ENCODE results near the gene LRRC74A. TPM values are rescaled to one million over a fixed set of nuclear protein-coding genes. Genes with fewer than 3 reads are reported as not detected.

The LRRC74A gene
- total and polyA plus RNA-seq, 2 donors from 2014 or later = not detected

DNA sequence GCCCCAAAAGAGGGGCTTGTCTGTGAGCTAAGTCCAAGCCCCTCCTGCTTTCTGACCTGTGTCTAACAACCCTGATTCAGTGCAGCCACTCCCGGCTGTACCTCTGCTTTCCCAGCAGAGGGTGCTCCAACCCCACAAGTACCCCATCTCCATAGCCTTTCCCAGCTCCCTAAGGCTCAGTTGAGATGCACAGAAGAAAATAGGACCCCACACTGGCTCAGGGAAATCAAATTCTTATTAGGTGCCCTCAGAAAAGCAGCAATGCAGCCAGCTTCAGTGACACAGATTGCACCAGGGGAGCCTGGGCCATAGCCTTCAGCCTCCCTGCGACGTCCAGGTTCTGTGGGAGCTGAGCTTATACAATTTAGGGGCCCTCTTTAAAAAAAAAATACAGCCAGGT, 49.9 kb downstream of the LRRC74A start:
- H3K27ac ChIP-seq (ENCODE audit: low read depth in 2 of 2, low read length in 2 of 2) = no peak overlapping the region
- no peaks in the 10 kb centered on the region for H3K27me3 ChIP-seq (ENCODE audit: control insufficient read depth, insufficient read depth, low read length)
- no peaks in the 10 kb centered on the region for H3K9me3 ChIP-seq (ENCODE audit: control insufficient read depth in 2 of 3, insufficient read depth in 1 of 3, low read length in 3 of 3)
- H3K4me3 ChIP-seq (ENCODE audit: low read length in 3 of 3) = no peak overlapping the region
- H3K36me3 ChIP-seq (ENCODE audit: control insufficient read depth in 2 of 3, insufficient read depth in 3 of 3, low read length in 3 of 3) = no peaks in the 10 kb centered on the region
- TF ChIP-seq, protein P1, sequence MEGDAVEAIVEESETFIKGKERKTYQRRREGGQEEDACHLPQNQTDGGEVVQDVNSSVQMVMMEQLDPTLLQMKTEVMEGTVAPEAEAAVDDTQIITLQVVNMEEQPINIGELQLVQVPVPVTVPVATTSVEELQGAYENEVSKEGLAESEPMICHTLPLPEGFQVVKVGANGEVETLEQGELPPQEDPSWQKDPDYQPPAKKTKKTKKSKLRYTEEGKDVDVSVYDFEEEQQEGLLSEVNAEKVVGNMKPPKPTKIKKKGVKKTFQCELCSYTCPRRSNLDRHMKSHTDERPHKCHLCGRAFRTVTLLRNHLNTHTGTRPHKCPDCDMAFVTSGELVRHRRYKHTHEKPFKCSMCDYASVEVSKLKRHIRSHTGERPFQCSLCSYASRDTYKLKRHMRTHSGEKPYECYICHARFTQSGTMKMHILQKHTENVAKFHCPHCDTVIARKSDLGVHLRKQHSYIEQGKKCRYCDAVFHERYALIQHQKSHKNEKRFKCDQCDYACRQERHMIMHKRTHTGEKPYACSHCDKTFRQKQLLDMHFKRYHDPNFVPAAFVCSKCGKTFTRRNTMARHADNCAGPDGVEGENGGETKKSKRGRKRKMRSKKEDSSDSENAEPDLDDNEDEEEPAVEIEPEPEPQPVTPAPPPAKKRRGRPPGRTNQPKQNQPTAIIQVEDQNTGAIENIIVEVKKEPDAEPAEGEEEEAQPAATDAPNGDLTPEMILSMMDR (IDR thresholded peaks at IDR 0.05; ENCODE audit: borderline replicate concordance, extremely low read depth, insufficient read depth) = peak; percentile 94
- DNase-seq = peak in 4 of 5 donors; percentile 73 to 81 (median 78)
- no peak for FAIRE-seq
- H3K9ac ChIP-seq (ENCODE audit: low read length in 3 of 3) = no peak overlapping the region
- intact Hi-C loops (cut with DNase I) = loop anchor here (10.0 kb wide), 2 partner anchors 189 to 439 kb away; no protein-coding TSS in a partner anchor
- H3K4me1 ChIP-seq (ENCODE audit: control insufficient read depth in 2 of 3, insufficient read depth in 2 of 3, low read depth in 1 of 3, low read length in 3 of 3) = no peaks in the 10 kb centered on the region

DNA sequence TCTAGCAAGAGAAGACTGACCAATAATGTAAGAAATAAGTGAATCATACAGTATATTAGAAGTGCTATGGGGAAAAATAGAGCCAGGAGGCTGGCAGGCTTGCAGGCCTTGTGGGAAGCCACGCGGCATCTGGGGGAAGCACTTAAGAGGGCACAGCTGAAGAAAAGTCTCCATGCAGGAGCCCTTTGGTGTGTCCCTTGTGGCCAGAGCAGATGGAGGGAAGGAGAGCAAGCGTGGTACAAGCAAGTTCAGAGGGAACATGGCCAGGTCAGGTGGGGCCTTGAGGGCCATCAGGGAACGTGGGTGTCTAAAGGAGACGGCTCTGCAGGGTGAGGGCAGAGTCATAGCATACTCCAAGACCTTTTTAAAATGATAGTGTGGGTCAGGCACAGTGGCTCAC, 51.7 kb downstream of the LRRC74A start:
- FAIRE-seq (no peak), DNase-seq (no peak)
- no peak overlapping the region for H3K27ac ChIP-seq (ENCODE audit: low read depth in 2 of 2, low read length in 2 of 2)
- no peaks in the 10 kb centered on the region for H3K36me3 ChIP-seq (ENCODE audit: control insufficient read depth in 2 of 3, insufficient read depth in 3 of 3, low read length in 3 of 3)
- no peak overlapping the region for H3K9ac ChIP-seq (ENCODE audit: low read length in 3 of 3)
- intact Hi-C loops (cut with DNase I) = loop anchor here (10.0 kb wide), 2 partner anchors 187 to 437 kb away; no protein-coding TSS in a partner anchor
- no peaks in the 10 kb centered on the region for H3K9me3 ChIP-seq (ENCODE audit: control insufficient read depth in 2 of 3, insufficient read depth in 1 of 3, low read length in 3 of 3)
- H3K4me3 ChIP-seq (ENCODE audit: low read length in 3 of 3) = no peak overlapping the region
- H3K27me3 ChIP-seq (ENCODE audit: control insufficient read depth, insufficient read depth, low read length) = no peaks in the 10 kb centered on the region
- H3K4me1 ChIP-seq (ENCODE audit: control insufficient read depth in 2 of 3, insufficient read depth in 2 of 3, low read depth in 1 of 3, low read length in 3 of 3) = no peaks in the 10 kb centered on the region
- TF ChIP-seq, protein P1 (IDR thresholded peaks at IDR 0.05; ENCODE audit: borderline replicate concordance, extremely low read depth, insufficient read depth) = no peak

DNA sequence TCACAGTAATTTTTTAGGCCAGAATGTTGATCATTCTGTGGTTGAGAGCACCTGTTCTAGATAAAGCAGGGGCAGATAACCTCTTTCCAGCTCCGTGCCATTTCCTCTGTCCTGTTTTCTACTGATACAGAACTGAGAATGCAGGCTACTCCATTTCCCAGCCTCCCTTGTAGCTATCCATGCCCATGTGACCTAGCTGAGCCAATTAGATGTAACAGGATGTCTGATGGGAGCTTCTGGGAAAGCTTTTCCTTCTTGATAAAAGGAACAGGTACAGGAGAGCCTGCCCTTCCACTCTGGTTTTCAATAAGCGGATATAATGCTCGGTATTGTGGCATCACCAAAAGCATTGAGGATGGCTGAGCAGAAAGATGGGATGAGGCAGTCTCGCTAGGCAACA, 54.2 kb downstream of the LRRC74A start:
- DNase-seq (no peak), FAIRE-seq (no peak)
- Histone ChIP-seq H3K27ac (ENCODE audit: low read depth in 2 of 2, low read length in 2 of 2) (no peak overlapping the region), H3K4me1 (ENCODE audit: control insufficient read depth in 2 of 3, insufficient read depth in 2 of 3, low read depth in 1 of 3, low read length in 3 of 3) (no peaks in the 10 kb centered on the region), H3K4me3 (ENCODE audit: low read length in 3 of 3) (no peak overlapping the region), H3K9me3 (ENCODE audit: control insufficient read depth in 2 of 3, insufficient read depth in 1 of 3, low read length in 3 of 3) (no peaks in the 10 kb centered on the region), H3K27me3 (ENCODE audit: control insufficient read depth, insufficient read depth, low read length) (no peaks in the 10 kb centered on the region), H3K36me3 (ENCODE audit: control insufficient read depth in 2 of 3, insufficient read depth in 3 of 3, low read length in 3 of 3) (no peaks in the 10 kb centered on the region), H3K9ac (ENCODE audit: low read length in 3 of 3) (no peak overlapping the region)
- intact Hi-C loops (cut with DNase I) = no loop called here
- TF ChIP-seq, protein P1 (IDR thresholded peaks at IDR 0.05; ENCODE audit: borderline replicate concordance, extremely low read depth, insufficient read depth) = no peak

DNA sequence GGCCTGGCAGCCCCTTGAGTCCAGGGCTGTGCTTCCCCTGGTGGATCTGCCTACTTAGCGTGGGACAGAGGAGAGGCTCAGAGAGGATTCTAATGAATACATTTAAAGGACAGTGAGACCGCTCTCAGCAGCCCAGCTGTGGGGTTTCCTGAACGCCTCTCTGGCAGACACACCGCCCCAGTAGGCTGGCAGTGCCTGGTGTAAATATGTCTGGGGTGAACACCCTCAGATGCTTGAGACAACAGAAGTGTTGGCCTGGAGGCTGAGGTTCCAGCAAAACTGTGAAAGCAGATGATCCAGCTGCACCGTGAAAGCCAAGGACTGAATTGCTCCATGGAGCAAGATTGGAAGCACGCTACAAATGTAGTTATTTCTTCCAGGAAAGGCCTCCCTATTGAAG, 55.1 kb downstream of the LRRC74A start:
- intact Hi-C loops (cut with DNase I) = no loop called here
- no peak for DNase-seq
- H3K27ac ChIP-seq (ENCODE audit: low read depth in 2 of 2, low read length in 2 of 2) = no peak overlapping the region
- no peak overlapping the region for H3K4me3 ChIP-seq (ENCODE audit: low read length in 3 of 3)
- no peak overlapping the region for H3K9ac ChIP-seq (ENCODE audit: low read length in 3 of 3)
- H3K4me1 ChIP-seq (ENCODE audit: control insufficient read depth in 2 of 3, insufficient read depth in 2 of 3, low read depth in 1 of 3, low read length in 3 of 3) = no peaks in the 10 kb centered on the region
- H3K27me3 ChIP-seq (ENCODE audit: control insufficient read depth, insufficient read depth, low read length) = no peaks in the 10 kb centered on the region
- TF ChIP-seq, protein P1 (IDR thresholded peaks at IDR 0.05; ENCODE audit: borderline replicate concordance, extremely low read depth, insufficient read depth) = no peak
- no peaks in the 10 kb centered on the region for H3K9me3 ChIP-seq (ENCODE audit: control insufficient read depth in 2 of 3, insufficient read depth in 1 of 3, low read length in 3 of 3)
- H3K36me3 ChIP-seq (ENCODE audit: control insufficient read depth in 2 of 3, insufficient read depth in 3 of 3, low read length in 3 of 3) = no peaks in the 10 kb centered on the region
- FAIRE-seq = no peak

Measured in kidney (tissue), 14 donors.